GM13977 (cell line): ENCODE results near the gene USH1C.

Experiments used
- DNase-seq: peaks from one replicate; pipeline ENCODE4 v3.0.0; 2012; ENCODE audit warnings: low spot score
- in situ Hi-C: fragments of 300-500 bp; cut with MboI; formaldehyde crosslinking; loops from one replicate; pipeline ENCODE4 v1.12.0; 2022; ENCODE audit warnings: low sequenced_read_pairs, low pct_unique_long_range_greater_than_20kb, mixed read lengths, inconsistent platforms; ENCODE audit not compliant: unreplicated experiment
- TF ChIP-seq, protein P1 (sequence below): IDR thresholded peaks from 2 replicates; pipeline ENCODE4 v1.5.1; 2012; ENCODE audit warnings: mild to moderate bottlenecking, control low read depth; ENCODE audit not compliant: insufficient read depth; ENCODE audit errors: extremely low read depth, missing control alignments

Gene USH1C

DNA sequence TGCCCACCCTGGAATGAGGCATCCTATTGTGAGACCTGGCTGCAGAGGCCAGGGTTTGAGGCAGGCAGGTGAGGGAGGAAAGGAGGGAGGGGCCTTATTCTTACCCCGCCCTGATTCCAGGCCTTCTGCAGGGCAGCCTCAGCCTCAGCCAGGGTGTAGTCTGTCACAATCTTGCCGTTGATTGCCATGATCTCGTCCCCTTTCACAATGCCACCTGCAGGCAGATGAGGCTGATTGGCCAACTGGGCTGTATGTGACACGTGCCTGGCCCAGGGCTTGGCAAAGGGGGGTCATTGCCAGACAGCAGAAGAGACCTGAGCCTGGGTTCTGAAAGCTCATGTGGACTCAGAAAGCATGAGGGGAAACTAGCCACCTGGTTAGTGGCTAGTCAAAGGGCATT is 46.2 kb downstream of the USH1C start:
- DNase-seq: no peak

DNA sequence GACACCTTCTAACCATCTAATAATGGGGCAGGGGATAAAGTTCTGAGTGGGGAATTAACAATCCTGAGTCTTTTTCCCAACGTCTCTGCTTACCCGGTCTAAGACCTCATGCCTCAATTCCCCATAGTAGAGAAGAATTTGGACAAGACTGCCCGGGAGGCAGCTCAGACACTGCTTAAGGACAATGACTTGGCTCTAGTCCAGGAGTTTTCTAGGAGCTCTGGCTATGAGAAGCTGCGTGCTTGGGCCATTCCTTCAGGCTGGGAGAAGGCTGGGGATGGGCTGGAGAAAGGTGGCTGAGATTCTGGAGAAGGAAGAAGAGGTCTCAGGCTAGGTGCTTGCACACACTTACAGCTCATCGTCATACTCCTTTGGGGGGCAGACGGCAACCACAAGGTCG is 47.8 kb downstream of the USH1C start:
- in situ Hi-C loops: no loop called here
- TF ChIP-seq, protein P1, sequence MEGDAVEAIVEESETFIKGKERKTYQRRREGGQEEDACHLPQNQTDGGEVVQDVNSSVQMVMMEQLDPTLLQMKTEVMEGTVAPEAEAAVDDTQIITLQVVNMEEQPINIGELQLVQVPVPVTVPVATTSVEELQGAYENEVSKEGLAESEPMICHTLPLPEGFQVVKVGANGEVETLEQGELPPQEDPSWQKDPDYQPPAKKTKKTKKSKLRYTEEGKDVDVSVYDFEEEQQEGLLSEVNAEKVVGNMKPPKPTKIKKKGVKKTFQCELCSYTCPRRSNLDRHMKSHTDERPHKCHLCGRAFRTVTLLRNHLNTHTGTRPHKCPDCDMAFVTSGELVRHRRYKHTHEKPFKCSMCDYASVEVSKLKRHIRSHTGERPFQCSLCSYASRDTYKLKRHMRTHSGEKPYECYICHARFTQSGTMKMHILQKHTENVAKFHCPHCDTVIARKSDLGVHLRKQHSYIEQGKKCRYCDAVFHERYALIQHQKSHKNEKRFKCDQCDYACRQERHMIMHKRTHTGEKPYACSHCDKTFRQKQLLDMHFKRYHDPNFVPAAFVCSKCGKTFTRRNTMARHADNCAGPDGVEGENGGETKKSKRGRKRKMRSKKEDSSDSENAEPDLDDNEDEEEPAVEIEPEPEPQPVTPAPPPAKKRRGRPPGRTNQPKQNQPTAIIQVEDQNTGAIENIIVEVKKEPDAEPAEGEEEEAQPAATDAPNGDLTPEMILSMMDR: no peak
- no peak for DNase-seq

More for the DNA sequence above, 46.2 kb downstream of the USH1C start:
- in situ Hi-C loops: no loop called here
- TF ChIP-seq, protein P1: no peak

DNA sequence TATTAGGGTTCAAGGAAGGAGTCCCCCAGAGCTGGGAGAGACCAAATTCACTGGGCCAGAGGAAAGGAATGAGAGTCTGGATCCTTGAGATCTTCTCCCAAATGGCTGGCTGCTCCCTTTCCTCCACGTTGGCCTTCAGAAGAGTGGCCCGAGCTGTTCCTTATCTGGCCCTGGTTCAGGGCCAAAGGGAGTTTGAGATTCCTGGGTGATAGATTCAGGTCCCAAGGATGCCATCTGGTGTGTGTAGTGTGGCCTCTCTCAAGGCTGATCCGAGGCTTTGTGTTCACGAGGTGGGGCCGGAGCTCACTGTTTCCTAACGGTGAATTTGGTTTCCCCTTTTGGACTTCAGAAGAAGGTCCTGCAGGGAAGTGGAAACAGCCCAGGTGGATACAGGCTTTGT is 50.2 kb downstream of the USH1C start:
- TF ChIP-seq, protein P1: no peak
- DNase-seq: no peak
- in situ Hi-C loops: no loop called here

DNA sequence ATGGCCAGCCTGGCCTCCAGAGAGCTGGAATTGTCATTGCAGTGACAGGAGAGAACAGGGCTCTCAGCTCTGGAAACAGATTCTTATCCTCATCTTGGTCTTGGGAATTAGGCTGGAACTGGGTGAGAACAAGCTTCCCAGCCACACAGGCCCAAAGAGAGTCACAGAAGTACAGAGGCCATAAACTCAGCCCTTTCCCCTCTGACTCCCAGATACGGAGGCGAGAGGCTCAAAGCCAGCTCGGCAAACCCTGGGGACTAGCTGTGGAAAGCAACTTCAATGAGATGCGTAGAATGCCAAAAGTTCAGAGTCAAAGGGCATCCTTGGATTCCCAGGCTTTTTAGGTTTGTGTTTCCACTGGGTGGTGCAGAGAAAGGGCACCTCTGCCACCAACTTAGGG is 53.3 kb downstream of the USH1C start:
- TF ChIP-seq, protein P1: no peak
- in situ Hi-C loops: no loop called here
- DNase-seq: no peak

DNA sequence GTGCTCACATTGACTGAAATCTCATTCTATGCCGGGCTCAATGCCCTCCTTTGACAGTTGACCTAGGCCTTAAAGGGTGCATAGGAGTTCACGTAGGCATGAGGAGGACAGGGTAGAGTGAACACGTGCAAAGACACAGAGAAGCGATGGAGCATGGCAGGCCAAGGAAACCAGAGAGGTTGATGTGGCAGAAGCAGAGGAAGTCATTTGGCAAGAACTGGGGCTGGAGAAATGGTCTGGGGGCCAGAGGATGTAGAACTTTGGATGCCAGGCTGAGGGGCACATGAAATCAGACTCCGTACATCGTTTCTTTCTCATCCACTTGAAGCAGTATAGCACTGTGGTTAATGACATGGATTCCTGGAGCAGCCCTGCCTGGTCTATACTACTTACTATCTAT is 54.0 kb downstream of the USH1C start:
- in situ Hi-C loops: no loop called here
- DNase-seq: no peak
- TF ChIP-seq, protein P1: no peak

DNA sequence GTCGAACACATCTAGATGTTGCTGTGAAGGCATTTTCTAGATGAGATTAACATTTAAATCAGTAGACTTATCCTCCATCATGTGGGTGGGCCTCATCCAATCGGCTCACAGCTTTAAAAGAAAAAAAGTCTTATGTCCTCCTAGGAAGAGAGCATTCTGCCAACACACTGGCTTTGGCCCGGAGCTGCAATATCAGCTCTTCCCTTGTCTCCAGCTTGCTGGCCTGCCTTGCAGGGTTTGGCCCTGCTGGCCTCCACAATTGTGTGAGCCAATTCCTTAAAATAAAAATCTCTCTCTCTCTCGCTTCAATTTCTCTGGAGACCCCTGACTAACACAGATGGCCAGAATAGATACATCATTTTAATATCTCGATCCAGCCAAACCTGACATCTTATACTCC is 54.5 kb downstream of the USH1C start:
- TF ChIP-seq, protein P1: no peak
- in situ Hi-C loops: no loop called here
- no peak for DNase-seq

DNA sequence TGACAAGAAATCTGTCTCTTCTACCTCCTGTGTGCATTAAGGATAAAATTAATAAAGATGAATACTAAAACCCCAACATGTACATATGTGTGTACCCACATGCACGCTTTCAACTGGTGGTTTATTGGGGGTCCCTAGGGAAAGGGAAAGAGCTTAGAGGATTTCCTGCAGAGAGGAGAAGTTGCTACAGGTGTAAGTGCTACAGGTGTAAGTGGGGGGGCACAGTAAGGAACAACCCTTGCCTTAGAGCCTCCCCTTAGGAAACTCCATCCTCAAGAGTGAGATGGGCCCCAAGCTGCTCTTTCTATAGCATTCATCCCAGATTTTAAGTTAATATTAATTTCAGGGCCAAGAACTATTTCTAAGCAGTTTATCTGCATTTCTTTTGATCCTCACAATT is 55.7 kb downstream of the USH1C start:
- TF ChIP-seq, protein P1: no peak
- in situ Hi-C loops: no loop called here
- no peak for DNase-seq
